ENCODE data around the gene FECH.
"Not testable (repeated sequence)": the region's sequence is repeated elsewhere in the genome, so short reads cannot be mapped to it uniquely, and the experiment has no call there.

FECH gene, protein sequence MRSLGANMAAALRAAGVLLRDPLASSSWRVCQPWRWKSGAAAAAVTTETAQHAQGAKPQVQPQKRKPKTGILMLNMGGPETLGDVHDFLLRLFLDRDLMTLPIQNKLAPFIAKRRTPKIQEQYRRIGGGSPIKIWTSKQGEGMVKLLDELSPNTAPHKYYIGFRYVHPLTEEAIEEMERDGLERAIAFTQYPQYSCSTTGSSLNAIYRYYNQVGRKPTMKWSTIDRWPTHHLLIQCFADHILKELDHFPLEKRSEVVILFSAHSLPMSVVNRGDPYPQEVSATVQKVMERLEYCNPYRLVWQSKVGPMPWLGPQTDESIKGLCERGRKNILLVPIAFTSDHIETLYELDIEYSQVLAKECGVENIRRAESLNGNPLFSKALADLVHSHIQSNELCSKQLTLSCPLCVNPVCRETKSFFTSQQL

DNA sequence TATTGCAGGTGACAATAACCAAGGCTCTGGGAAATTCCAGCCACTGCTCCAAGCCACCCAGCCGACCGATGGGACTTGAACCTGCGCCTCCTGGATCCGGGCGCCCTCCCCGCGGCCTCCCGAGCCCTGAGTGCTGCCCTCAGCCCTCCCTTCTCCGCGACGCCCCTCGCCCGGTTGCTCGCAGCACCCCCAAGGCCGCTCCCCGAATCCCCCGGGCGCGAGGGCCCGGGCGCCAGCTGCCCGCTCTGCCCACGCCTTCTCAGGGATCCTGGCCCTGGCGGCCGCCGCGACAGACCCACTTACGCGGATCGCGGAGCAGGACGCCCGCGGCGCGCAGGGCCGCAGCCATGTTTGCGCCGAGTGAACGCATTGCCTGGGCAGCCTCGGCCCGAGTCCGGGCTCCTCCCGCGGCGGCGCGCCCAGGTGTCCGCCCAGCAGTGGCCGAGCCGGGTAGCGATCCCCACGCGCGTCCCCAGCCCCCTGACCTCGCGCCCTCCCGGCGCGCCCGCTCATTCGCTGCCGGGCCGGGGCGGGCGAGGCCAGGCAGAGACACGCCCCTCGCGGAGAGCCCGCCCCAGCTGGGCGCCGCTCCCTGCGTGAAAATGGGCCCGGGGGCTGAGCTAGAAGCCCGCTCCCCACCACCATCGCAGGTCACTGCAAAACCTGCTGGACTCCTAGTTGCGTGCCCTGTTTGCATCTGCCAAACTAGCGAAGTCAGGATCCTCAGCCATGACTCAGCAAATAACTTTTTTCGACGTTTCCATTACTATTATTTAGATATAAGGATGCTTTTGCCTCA is at the start of gene FECH:
Gene FECH (minus strand): TSS at position 452 of the 799 bp plus-strand sequence. CDS start 82 bp downstream, at position 370.
- peak; percentile 93 for DNase-seq (ENCODE audit: low spot score)

DNA sequence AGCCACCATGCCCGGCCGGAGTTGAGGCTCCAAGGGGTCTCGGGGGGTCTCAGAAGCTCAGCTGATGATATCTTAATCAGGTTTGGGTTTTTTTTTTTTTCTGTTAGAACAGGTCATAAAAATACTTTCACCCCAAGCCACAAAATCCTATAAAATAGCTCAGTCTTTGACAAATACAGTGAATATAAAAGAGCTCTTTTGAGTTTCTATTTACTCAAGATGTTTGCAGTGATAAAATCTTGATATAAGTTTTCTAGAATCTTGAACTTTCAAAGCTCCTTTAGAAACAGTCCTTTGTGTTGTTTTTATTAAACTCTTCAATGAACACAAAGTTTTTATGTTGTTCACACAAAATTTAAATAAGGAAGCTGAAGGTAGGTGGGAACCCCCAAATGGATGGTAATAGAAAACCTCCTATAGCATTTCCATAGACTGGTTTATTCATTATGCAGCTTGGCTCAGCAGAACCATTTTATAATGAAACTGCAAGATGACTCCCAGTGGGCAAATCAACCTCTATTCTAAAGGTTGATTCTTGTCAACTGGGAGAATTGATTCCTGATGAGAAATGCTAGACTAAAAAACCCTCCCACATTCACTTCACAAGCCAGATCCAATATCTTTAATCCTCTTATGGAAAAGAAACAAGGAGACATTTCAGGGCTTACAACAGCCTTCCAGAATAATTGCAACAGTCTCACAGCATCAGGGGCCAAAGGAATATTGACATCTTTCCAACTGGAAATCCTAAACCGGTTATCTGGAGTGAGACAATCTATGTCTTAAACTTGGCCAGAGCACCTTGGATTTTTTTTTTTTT is 48.7 kb upstream of the FECH start:
- DNase-seq (ENCODE audit: low spot score) = peak; percentile 62

DNA sequence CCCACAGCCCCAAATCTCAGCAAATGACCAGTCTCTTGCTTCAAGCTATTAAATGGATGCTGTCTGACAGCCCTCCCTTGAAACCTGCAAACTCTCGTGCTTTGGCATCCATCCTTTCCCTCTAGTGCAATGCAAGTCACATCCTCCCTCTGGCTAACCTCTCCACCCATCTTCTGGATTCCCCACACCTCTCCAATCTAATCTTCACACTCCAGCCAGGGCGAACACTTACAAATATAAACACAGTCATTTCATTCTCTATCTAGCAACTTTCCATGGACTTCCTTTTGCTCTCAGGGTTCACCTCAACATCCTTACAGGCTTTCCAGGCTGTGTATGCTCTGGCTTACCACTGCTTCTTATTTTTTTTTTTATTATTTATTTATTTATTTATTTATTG is 45.2 kb upstream of the FECH start:
- no peak for DNase-seq (ENCODE audit: low spot score)

DNA sequence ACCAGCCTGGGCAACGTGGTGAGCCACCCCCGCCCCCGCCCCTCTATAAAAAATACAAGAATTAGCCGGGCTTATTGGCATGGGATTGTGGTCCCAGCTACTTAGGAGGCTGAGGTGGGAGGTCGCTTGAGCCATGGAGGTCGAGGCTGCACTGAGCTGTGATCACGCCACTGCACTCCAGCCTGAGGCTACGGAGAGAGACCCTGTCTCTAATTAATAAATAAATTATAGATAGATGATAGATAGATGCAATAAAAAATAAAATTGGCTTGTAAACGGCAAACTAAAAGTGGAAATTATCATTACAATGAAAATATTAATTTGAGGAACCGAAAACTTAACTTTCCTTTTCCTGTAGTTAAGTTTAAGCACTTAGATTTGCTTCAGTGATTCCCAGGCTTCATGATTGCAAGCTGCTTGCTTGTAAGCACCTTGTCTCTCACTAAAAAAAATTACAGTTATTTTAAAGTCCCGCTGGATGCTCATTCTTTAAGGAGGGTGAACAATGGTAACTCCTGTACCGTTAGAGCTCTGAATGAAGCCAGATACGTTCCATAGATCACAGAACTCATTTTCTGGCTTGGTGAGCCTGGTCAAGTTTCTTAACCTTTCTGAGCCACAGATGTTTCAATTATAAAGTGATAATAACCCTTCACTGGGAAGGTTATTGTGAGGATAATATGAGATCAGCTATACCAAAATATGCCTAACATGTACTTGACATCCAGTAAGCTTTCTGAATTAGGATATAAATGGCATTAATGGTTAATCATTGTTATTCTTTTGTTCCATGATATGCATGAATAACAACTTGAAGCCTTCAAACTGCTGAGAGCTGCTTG is 44.5 kb upstream of the FECH start:
- DNase-seq (ENCODE audit: low spot score) = no peak

DNA sequence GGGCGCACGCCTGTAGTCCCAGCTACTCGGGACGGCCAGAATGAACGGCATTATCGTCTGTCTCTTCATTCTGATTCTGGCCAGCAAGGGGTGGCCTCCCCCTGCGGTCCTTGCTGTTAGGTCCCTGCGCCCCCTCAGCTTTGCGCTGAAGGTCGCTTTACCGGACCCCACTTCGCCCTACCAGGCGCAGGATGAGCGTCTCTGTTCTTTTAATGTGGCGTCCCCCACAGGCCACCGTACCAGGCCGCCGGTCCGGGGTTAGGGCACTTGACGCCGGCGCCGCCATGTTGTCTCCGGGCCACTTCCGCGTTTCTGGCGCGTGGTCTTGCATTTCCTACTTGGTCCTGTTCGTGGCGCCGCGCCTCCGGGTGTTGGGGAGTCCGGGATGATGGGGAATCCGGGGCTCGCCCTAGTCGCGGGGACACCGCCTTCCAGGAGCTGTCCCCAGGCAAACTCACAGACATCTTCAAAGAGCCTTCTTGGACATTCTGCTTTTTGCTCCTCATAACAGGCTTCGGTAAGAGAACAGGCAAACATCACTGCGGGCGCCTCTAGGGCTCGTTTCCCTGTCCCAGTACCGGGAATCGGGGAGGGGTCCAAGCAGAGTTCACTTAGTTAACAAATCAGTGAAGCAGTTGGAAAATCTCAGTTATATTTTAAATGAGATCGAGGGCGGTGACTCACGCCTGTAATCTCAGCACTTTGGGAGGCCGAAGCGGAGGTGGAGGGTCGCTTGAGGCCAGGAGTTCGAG is 43.7 kb upstream of the FECH start:
- DNase-seq (ENCODE audit: low spot score) = peak; percentile 97

DNA sequence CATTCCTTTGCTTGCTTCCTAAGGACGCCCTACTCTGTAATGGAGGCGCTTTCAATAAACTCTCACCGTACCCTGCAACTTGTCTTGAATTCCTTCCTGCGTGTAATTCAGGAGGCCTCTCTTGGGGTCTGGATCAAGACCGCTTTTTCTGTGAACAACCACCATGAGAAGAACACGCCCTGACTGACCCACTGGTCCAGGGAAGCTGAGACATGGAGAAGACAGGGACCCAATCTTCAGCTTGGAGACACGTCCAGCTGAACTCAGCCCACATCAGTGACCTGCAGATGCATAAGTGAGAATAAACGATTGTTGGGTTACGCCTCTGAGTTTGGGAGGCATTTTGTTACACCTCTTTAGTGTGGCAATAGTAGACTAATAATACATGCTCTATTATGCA is 42.9 kb upstream of the FECH start:
- DNase-seq (ENCODE audit: low spot score) = no peak

DNA sequence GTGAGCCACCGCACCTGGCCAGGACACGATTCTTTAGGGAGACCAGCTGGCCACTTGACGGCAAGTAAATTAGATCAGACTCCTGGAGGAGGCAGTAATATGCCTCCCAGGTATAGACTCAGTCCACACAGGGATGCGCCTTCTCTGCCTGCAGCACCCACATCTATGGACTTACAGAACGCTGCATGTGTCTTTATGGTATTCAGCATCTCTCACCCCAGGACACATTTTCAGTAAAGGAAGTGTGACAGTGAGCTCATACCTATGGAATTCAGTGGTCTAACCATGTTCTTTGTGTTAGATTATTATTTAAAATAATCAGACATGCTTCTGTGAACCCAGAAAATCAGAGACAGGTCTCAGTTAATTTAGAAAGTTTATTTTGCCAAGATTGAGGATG is 41.0 kb upstream of the FECH start:
- DNase-seq (ENCODE audit: low spot score) = no peak

DNA sequence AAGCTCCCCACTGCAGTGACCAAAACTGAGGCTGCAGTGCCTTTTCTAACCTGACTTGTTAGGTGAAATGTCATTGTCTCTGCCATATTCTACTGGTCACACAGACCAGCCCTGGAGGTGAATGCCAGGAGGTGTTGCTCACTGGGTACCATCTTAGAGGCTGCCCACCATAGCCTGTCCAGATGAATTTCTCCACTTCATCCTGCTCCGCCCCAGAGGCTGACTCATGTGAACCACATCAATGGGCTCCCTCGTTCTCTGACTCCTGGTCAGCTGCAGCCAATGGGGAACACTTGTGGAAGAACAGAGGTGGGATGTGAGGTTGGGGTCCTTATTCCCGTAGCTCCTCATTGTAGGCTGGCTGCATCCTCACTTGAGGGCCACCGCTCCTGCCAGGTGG is 38.5 kb upstream of the FECH start:
- DNase-seq (ENCODE audit: low spot score) = no peak

DNA sequence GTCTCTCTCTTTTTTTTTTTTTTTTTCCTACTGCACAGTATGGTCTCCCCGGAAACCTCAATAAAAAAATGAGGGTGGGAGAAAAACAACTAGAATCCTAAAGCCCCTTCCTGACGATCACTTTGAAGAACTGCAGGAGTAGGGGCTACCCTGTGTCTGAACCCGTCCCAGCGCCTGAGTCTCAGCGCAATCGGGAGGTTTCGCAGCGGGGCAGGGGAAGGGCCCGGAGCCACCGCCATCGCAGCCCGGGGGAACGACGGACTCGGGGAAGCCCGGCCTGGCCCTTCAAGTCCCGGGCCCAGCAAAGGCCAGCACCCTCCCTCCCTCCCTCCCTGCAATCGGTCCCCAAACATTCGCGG is 34.7 kb upstream of the FECH start:
- peak; percentile 74 for DNase-seq (ENCODE audit: low spot score)

DNA sequence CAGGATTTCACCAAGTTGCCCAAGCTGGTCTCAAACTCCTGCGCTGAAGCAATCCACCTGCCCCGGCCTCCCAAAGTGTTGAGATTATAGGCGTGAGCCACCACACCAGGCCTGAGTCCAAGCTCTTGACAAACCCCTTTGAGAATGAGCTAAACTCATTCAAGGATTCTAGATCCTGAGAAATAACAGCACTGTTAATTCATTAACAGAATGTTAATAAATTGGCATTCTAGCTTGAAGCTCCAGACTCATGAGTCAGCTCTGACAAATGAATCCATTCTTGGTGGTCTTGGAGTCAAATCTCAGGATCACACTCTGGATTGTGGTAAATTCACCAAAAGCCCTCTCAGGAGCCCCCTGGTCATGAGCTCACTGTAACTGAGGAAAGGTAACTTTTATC is 33.4 kb upstream of the FECH start:
- DNase-seq (ENCODE audit: low spot score) = no peak

DNA sequence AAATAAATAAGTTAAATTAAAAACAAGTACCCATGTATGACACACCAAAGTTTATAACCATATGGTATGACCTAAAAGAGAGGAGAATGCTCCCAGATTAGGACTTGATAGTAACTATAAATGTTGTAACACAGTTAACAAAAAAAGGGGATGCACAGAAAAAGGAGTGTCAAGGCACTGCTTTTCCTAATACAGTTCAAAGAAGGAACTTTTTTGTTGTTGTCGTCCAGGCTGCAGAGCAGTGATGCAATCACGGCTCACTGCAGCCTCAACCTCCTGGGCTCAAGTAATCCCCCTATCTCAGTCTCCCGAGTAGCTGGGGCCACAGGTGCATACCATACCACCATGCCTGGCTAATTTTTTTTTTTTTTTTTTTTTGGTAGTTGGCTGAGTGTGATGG is 32.4 kb upstream of the FECH start:
- DNase-seq (ENCODE audit: low spot score) = no peak

DNA sequence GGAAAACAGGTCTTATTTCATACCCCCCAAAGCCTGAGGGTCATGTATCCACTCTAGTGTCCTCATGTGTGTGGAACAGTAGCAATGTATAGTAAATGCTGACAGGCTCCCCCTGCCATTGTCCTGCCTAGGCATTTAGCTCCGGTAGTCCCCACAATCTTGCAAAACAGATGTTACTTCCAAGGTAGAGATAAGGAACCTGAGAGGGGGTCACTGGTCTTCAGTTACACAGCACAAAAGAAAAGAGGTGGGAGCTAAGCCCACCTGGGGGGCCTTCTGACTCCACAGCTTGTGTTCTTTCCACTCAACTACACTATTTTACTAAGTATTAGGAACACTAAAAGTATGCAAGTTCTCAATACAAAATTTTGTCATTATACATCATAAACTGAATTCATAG is 17.4 kb upstream of the FECH start:
- DNase-seq (ENCODE audit: low spot score) = no peak

DNA sequence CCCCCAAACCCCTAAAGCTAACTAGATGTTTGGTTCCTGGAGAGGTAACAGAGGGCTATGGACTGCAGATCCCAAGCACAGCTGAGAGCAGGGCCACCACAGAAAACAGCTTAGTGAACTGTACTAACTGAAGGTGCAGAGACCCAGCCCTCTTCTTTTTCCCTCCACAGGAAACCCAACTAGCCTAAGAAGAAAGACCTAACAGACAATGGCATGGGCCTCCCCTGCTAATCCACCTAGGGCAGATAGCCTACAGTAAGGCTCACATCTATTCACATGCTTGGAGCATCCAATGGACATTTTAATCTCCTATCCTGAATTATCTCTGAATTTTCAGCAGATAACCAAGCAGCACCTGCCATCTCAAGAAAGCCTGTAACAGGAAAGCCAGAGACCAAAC is 8.8 kb upstream of the FECH start:
- DNase-seq (ENCODE audit: low spot score) = no peak

DNA sequence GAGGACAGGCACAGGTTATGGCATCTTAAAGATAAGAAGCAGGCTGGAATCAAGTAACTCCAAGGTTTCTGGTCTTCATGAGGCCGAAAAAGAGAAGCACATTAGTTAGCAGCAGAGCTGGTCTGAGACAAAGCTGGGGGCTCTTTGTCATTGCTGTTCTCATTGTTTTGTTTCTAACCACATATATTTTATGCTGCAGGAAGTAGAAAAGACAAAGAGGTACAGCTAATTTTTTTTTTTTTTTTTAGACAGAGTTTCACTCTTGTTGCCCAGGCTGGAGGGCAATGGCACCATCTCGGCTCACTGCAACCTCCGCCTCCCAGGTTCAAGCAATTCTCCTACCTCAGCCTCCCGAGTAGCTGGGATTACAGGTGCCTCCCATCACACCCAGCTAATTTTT is 6.2 kb upstream of the FECH start:
- not testable (repeated sequence) for DNase-seq (ENCODE audit: low spot score)

DNA sequence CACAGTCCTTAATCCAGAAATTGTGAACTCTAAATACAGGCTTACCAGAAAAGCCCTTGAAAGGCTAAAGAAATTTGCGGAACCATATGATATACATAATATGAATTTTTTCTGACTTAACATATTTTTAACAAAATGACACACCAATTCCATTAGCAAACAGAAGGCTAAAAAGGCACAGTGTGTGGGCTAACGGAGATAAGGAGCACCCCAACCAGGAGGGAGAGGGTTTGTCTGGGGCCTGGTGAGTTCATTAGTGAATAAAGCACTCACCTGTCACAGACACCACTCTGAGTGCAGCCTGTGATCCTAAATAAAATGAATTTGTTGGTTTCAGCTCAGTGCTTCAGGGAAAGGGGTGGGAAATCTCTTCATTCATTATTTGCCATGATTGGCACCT is 2.7 kb upstream of the FECH start:
- no peak for DNase-seq (ENCODE audit: low spot score)

DNA sequence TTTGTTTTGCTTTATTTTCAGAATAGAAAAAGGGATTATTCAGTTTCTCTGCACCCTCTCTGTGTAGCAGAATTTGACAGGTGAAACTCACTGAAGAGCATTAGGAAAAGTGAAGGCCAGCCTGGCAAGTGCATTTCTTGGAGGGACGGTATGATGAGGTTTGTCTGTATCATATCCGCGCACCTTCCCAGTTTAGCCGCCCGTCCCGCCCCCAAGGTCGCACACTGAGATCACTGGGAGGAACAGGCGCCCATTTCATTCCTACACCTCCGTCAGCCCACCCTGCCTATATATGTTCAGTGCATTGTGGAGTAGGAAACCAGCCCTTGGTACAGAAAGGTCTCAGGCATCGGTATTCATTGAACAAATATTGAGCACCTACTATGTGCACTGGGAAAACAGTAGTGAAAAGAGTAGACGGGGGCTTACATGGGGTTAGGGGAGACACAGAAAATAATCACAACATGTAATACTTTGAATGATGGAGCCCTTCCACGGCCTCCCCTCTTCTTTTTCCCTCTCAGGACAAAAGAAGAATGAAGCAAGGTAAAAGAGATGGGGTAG is 678 bp upstream of the FECH start:
- DNase-seq (ENCODE audit: low spot score) = no peak

DNA sequence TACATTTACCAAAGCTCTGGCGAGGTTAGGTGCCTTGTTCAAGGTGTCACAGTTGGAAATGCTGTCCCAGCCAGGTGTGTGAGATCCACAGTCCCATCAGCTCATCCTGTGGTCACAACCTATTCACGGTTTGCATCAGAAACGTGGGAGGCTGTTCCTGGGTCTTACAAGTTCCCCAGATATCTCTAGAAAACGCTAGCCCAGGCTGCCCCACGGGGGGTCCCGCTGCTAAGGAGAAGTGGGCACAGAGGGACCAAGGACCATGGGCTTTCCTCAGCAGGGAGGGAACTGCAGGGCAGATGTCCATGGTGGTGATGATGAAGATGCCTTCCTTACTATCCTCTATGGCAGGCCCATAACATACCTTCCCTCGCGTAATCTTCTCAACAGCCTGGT is 649 bp downstream of the FECH start:
- no peak for DNase-seq (ENCODE audit: low spot score)

DNA sequence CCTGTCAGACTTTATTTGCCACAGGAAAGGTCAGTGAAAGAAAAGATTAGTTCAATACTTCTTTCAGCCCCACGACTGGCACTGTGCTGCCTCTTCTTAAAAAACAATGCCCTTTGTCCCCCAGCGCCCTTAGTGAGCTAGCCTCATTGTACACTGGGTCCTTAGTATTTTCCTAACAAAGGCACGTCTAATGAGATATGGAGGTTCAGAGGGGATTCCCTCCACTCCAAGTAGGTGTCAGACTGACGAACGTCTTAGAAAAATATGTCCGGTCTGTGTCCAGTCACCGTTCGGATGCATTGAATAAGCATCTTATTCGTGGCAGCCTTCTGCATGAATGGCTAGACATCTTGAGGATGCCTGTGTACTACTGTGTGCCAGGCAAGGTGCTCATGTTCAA is 1.1 kb downstream of the FECH start:
- no peak for DNase-seq (ENCODE audit: low spot score)

DNA sequence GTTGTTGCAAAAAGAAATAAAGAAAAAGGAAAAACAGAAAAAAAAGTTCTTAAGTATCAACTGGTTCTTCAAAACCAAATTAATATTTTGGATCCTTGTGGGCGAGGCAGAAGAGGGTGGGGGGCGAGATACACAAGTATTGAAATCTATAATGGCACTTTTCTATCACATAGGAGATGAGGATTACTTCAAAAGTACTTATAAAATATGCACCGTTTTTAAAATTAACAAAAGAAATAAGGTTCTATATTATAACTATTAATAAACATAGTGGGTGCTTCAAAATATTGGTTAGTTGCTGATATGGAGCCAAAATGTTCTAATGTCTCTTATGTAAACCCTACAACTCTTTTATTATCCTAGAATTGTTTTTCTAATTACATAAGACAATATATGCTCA is 2.1 kb downstream of the FECH start:
- no peak for DNase-seq (ENCODE audit: low spot score)

DNA sequence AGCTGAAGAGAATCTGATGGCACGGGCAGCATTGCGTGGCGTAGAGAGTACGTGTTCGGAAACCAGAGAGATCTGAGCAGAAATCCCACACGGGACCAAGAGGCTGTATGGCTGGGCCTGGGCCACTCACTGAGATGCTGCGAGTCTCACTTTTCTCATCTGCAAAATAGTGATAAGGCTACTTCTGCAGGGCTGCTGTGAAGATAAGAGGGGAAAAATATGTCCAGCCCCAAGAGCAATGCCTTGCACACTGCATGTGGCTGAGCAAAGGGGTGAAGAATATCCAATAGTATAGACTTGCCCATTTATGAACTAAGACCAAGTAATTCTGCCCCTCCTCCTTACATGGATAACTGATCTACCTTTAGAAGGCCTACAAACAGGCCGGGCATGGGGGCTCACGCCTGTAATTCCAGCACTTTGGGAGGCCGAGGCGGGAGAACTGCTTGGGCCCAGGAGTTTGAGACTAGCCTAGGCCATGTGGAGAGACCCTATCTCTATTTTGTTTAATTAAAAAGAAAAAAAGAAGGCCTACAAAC is 3.1 kb downstream of the FECH start:
- DNase-seq (ENCODE audit: low spot score) = no peak
